K562 (cell line): ENCODE results near the gene AMH. TPM values are rescaled to one million over a fixed set of nuclear protein-coding genes. Genes with fewer than 3 reads are reported as not detected.

Experiments
- ARHGAP35 ChIP-seq: fragments of 450-650 bp; IDR thresholded peaks from 2 replicates; pipeline ENCODE4 v1.6.1; 2018; ENCODE audit not compliant: partially characterized antibody
- ARID4B ChIP-seq: sonication (generic); formaldehyde crosslinking; IDR thresholded peaks from 2 replicates; pipeline ENCODE4 v1.8.0; 2022; ENCODE audit warnings: mild to moderate bottlenecking, missing genetic modification reagents
- CBX3 ChIP-seq, 2 experiments: IDR thresholded peaks; 1 replicate in 1 of 2; 2 replicates in 1 of 2; pipeline ENCODE4 v1.6.1; 2012; ENCODE audit warnings: inconsistent platforms in 2 of 2, low read length in 2 of 2, borderline replicate concordance in 1 of 2, control low read depth in 1 of 2
- DDX20 ChIP-seq: fragments of 450-650 bp; IDR thresholded peaks from 2 replicates; pipeline ENCODE4 v1.6.1; 2016; ENCODE audit warnings: missing genetic modification characterization, low read depth, mild to moderate bottlenecking, missing compliant biosample characterization, moderate library complexity
- ELF2 ChIP-seq: fragments of 250-450 bp; sonication (Bioruptor Pico); IDR thresholded peaks from 2 replicates; pipeline ENCODE4 v1.5.0; 2021; ENCODE audit warnings: mild to moderate bottlenecking
- MTF1 ChIP-seq: fragments of 250-450 bp; sonication (Bioruptor Pico); IDR thresholded peaks from 2 replicates; pipeline ENCODE4 v1.9.0; 2021; ENCODE audit warnings: moderate library complexity, mild to moderate bottlenecking, inconsistent platforms, borderline replicate concordance
- NR2C2 ChIP-seq, 2 experiments: fragments of 200-800 bp in 1 of 2; sonication (Bioruptor generic) in 1 of 2; sonication (generic) in 1 of 2; formaldehyde crosslinking in 1 of 2; IDR thresholded peaks; 2 replicates each; pipeline versions ENCODE4 v1.6.1 to v1.8.0; 2016 to 2022; ENCODE audit warnings: mild to moderate bottlenecking in 1 of 2, missing compliant biosample characterization in 1 of 2, missing genetic modification characterization in 1 of 2, missing genetic modification reagents in 1 of 2
- PHB ChIP-seq: fragments of 250-450 bp; sonication (Bioruptor Pico); IDR thresholded peaks from 2 replicates; pipeline ENCODE4 v1.5.0; 2021
- POLR2AphosphoS2 ChIP-seq: IDR thresholded peaks from 2 replicates; pipeline ENCODE4 v1.6.1; 2012; ENCODE audit warnings: low read length, improper control_type of control experiment
- SIN3B ChIP-seq: fragments of 450-650 bp; IDR thresholded peaks from 2 replicates; pipeline ENCODE4 v1.6.1; 2017; ENCODE audit warnings: low read depth, mild to moderate bottlenecking, moderate library complexity
- SNAPC5 ChIP-seq: fragments of 250-450 bp; sonication (Bioruptor Pico); IDR thresholded peaks from 2 replicates; pipeline ENCODE4 v1.8.0; 2021; ENCODE audit warnings: moderate library complexity, mild to moderate bottlenecking, inconsistent platforms
- ZHX1 ChIP-seq: fragments of 150-350 bp; conservative IDR thresholded peaks from 2 replicates; pipeline ENCODE4 v1.6.1; 2014; ENCODE audit warnings: low read length
- ZNF24 ChIP-seq: fragments of 450-650 bp; IDR thresholded peaks from 2 replicates; pipeline ENCODE4 v1.6.1; 2016
- ZNF444 ChIP-seq: fragments of 250-450 bp; sonication (Bioruptor Pico); IDR thresholded peaks from 2 replicates; pipeline ENCODE4 v1.4.0; 2020; ENCODE audit warnings: mild to moderate bottlenecking, moderate library complexity
- ZNF780A ChIP-seq: fragments of 250-450 bp; sonication (Bioruptor Pico); IDR thresholded peaks from 2 replicates; pipeline ENCODE4 v1.5.0; 2021; ENCODE audit warnings: mild to moderate bottlenecking
- polyA plus RNA-seq, 8 experiments: library from polyadenylated mRNA; depleted of rRNA in 4 of 8; stranded (reverse) in 5 of 8; unstranded in 3 of 8; fragments of >200 nt; fragmentation: Nextera tagmentation in 2 of 8; fragmentation: Illumina TruSeq in 1 of 8; extraction: Ambion mirVana in 2 of 8; extraction: Trizol in 1 of 8; gene quantifications; 2 replicates each; pipeline versions ENCODE4 v1.2.1 to v1.2.3, GENCODE V29; 2011 to 2014; ENCODE audit warnings: inconsistent platforms in 1 of 8, missing spikeins in 1 of 8
- total RNA-seq, 7 experiments: library from RNA; depleted of rRNA in 6 of 7; stranded (reverse); fragments of >200 nt in 6 of 7; fragmentation: Illumina TruSeq in 2 of 7; extraction: Trizol in 2 of 7; gene quantifications; 2 replicates each; pipeline versions ENCODE4 v1.2.1 to v1.2.3, GENCODE V29; 2011 to 2021; ENCODE audit warnings: low replicate concordance in 1 of 7

AMH gene
- total and polyA plus RNA-seq, 9 of the 15 experiments (the other 6 are each of a cell fraction or from before 2014, with no cell fraction given): 0.29 to 27.4 (median 2.6) TPM; not detected in 2

GRCh38 chr19:2273356-2274184, 24.4 kb downstream of the AMH start (continued):
- TF ChIP-seq ARID4B (CRISPR knock-in tag) (peak; percentile 92), ZNF24 (no peak), CBX3 (IDR thresholded peaks at IDR 0.05; ENCODE audit: borderline replicate concordance in 1 of 2, low read length in 2 of 2) (0 out of 3 replicates have a peak, but pooled peaks of 1 of the 2 experiments have one; percentile 46), ZNF444 (CRISPR knock-in tag) (no peak), DDX20 (no peak), ELF2 (peak; percentile 97), NR2C2 (CRISPR knock-in tag; IDR thresholded peaks at IDR 0.05) (peak; percentile 99), NR2C2 (tag; IDR thresholded peaks at IDR 0.05) (peak; percentile 99), POLR2AphosphoS2 (peak; percentile 98), MTF1 (no peak), ZHX1 (peak; percentile 85; the same call in 1 of the 2 replicates), PHB (CRISPR knock-in tag) (peak; percentile 67), SNAPC5 (CRISPR knock-in tag) (no peak), ARHGAP35 (peak; percentile 8), ZNF780A (CRISPR knock-in tag) (peak; percentile 87), SIN3B (peak; percentile 70; the same call in 1 of the 2 replicates)
